HepG2 (cell line): ENCODE data around the gene B3GALT6. TPM values are rescaled to one million over a fixed set of nuclear protein-coding genes. Genes with fewer than 3 reads are reported as not detected.

Source experiments
- FOSL2 ChIP-seq: sonication (generic); formaldehyde crosslinking; IDR thresholded peaks from 2 replicates; pipeline ENCODE4 v1.4.0; 2020; ENCODE audit warnings: missing genetic modification reagents
- FOXA1 ChIP-seq, 2 experiments: fragments of 450-650 bp in 1 of 2; sonication (generic) in 1 of 2; formaldehyde crosslinking in 1 of 2; IDR thresholded peaks; 2 replicates each; pipeline versions ENCODE4 v1.4.0 to v1.6.1; 2016 to 2020; ENCODE audit warnings: missing genetic modification reagents in 1 of 2
- HDAC1 ChIP-seq: sonication (generic); formaldehyde crosslinking; IDR thresholded peaks from 2 replicates; pipeline ENCODE4 v1.5.1; 2020; ENCODE audit warnings: mild to moderate bottlenecking, missing genetic modification reagents
- KAT8 ChIP-seq: IDR thresholded peaks from 2 replicates; pipeline ENCODE4 v1.6.1; 2016; ENCODE audit warnings: missing genetic modification reagents, missing compliant biosample characterization
- KDM6A ChIP-seq: IDR thresholded peaks from 2 replicates; pipeline ENCODE4 v1.6.1; 2016; ENCODE audit warnings: low read depth
- KLF11 ChIP-seq: IDR thresholded peaks from 2 replicates; pipeline ENCODE4 v1.6.1; 2016; ENCODE audit warnings: missing compliant biosample characterization
- MTF2 ChIP-seq: sonication (generic); formaldehyde crosslinking; IDR thresholded peaks from 2 replicates; pipeline ENCODE4 v1.5.0; 2020; ENCODE audit warnings: missing genetic modification reagents, borderline replicate concordance
- NFIB ChIP-seq: sonication (generic); formaldehyde crosslinking; IDR thresholded peaks from 2 replicates; pipeline ENCODE4 v1.9.0; 2021; ENCODE audit warnings: missing genetic modification reagents, mild to moderate bottlenecking, borderline replicate concordance
- SCMH1 ChIP-seq: sonication (generic); formaldehyde crosslinking; IDR thresholded peaks from 2 replicates; pipeline ENCODE4 v1.9.0; 2021; ENCODE audit warnings: missing genetic modification reagents, mild to moderate bottlenecking, borderline replicate concordance
- SIN3B ChIP-seq: fragments of 150-350 bp; IDR thresholded peaks from 2 replicates; pipeline ENCODE4 v1.6.1; 2014; ENCODE audit warnings: low read length
- SMARCC2 ChIP-seq: fragments of 450-650 bp; IDR thresholded peaks from 2 replicates; pipeline ENCODE4 v1.6.1; 2017; ENCODE audit warnings: antibody characterized with exemption, mild to moderate bottlenecking
- SMC3 ChIP-seq: IDR thresholded peaks from 2 replicates; pipeline ENCODE4 v1.6.1; 2011; ENCODE audit warnings: low read length, improper control_type of control experiment
- SNAPC4 ChIP-seq: sonication (generic); formaldehyde crosslinking; IDR thresholded peaks from 2 replicates; pipeline ENCODE4 v1.4.0; 2020; ENCODE audit warnings: mild to moderate bottlenecking, missing genetic modification reagents
- THAP11 ChIP-seq: IDR thresholded peaks from 2 replicates; pipeline ENCODE4 v1.6.1; 2016; ENCODE audit warnings: missing biosample characterization, missing genetic modification reagents
- TRIM22 ChIP-seq: fragments of 450-650 bp; IDR thresholded peaks from 2 replicates; pipeline ENCODE4 v1.6.1; 2017
- ZBTB42 ChIP-seq: sonication (generic); formaldehyde crosslinking; IDR thresholded peaks from 2 replicates; pipeline ENCODE4 v1.5.0; 2020; ENCODE audit warnings: mild to moderate bottlenecking, missing genetic modification reagents
- ZBTB8A ChIP-seq: sonication (generic); formaldehyde crosslinking; IDR thresholded peaks from 2 replicates; pipeline ENCODE4 v1.4.0; 2020; ENCODE audit warnings: mild to moderate bottlenecking, low read depth, missing genetic modification reagents, borderline replicate concordance
- ZNF207 ChIP-seq: fragments of 450-650 bp; IDR thresholded peaks from 2 replicates; pipeline ENCODE4 v1.6.1; 2016; ENCODE audit warnings: antibody characterized with exemption, borderline replicate concordance
- ZNF512 ChIP-seq: sonication (generic); formaldehyde crosslinking; IDR thresholded peaks from 2 replicates; pipeline ENCODE4 v1.4.0; 2020; ENCODE audit warnings: mild to moderate bottlenecking, missing genetic modification reagents
- ZNF513 ChIP-seq: sonication (generic); formaldehyde crosslinking; conservative IDR thresholded peaks from 2 replicates; pipeline ENCODE4 v1.5.0; 2020; ENCODE audit warnings: missing genetic modification reagents
- ZNF749 ChIP-seq: sonication (generic); formaldehyde crosslinking; IDR thresholded peaks from 2 replicates; pipeline ENCODE4 v1.8.0; 2022; ENCODE audit warnings: mild to moderate bottlenecking, missing genetic modification reagents, moderate library complexity, borderline replicate concordance
- polyA plus RNA-seq, 8 experiments: library from polyadenylated mRNA; depleted of rRNA in 3 of 8; stranded (reverse) in 7 of 8; unstranded in 1 of 8; fragments of >200 nt; fragmentation: Illumina TruSeq in 4 of 8; extraction: Trizol in 4 of 8; gene quantifications; 2 replicates each; pipeline versions ENCODE4 v1.2.1 to v1.2.3, GENCODE V29; 2011 to 2016; ENCODE audit warnings: low read depth in 4 of 8, missing spikeins in 1 of 8, mixed read lengths in 1 of 8; ENCODE audit not compliant: insufficient read depth in 1 of 8
- total RNA-seq, 5 experiments: library from RNA; depleted of rRNA; stranded (reverse); fragments of >200 nt; fragmentation: Illumina TruSeq; extraction: Trizol; gene quantifications; 2 replicates each; pipeline ENCODE4 v1.2.3, GENCODE V29; 2016; ENCODE audit warnings: low read depth in 1 of 5

The B3GALT6 gene
- total and polyA plus RNA-seq, 2 of the 13 experiments (the other 11 are each of a cell fraction or from before 2014, with no cell fraction given) = 3.9 to 14.2 TPM

GRCh38 chr1:1272341-1273208 is 40.5 kb downstream of the B3GALT6 start (continued):
- TF ChIP-seq SNAPC4 (0 out of 2 replicates have a peak, but pooled peaks have one; percentile 20), SMC3 (no peak), KDM6A (no peak), ZBTB42 (CRISPR knock-in tag) (no peak), ZNF749 (CRISPR knock-in tag) (no peak), KAT8 (no peak), ZNF207 (no peak), SMARCC2 (no peak), THAP11 (CRISPR knock-in tag) (no peak), ZBTB8A (CRISPR knock-in tag) (no peak), ZNF513 (no peak), HDAC1 (CRISPR knock-in tag) (0 out of 2 replicates have a peak, but pooled peaks have one; percentile 11), MTF2 (CRISPR knock-in tag) (0 out of 2 replicates have a peak, but pooled peaks have one; percentile 35), ZNF512 (0 out of 2 replicates have a peak, but pooled peaks have one; percentile 49), KLF11 (CRISPR knock-in tag) (no peak), SIN3B (no peak), FOXA1 (IDR thresholded peaks at IDR 0.05) (no peak), FOXA1 (CRISPR knock-in tag; IDR thresholded peaks at IDR 0.05) (no peak), FOSL2 (CRISPR knock-in tag) (no peak), TRIM22 (no peak), SCMH1 (CRISPR knock-in tag) (no peak), NFIB (no peak)
